OCI-LY7 (cell line): ENCODE results near the gene DHRS1. TPM values are rescaled to one million over a fixed set of nuclear protein-coding genes. Genes with fewer than 3 reads are reported as not detected.

Source experiments
- BruUV-seq: library from RNA; stranded (reverse); fragments of 400-500 nt; replicated peaks from 2 replicates; lab custom pipeline; 2021; lab: Mats Ljungman, UMichigan
- CTCF ChIA-PET: fragments of 300-600 bp; sonication (Branson Sonifier 250); formaldehyde crosslinking; loops from one replicate; lab custom pipeline; 2022; ENCODE audit warnings: antibody characterized with exemption; ENCODE audit not compliant: unreplicated experiment; lab: Charles Lee
- POLR2A ChIA-PET: fragments of 300-600 bp; sonication (Branson Sonifier 250); formaldehyde crosslinking; loops from one replicate; lab custom pipeline; 2022; ENCODE audit warnings: antibody characterized with exemption; lab: Charles Lee
- DNase-seq: peaks from one replicate; pipeline ENCODE4 v3.0.0-alpha.2; 2015; ENCODE audit warnings: low spot score
- H2AFZ ChIP-seq: fragments of 200-600 bp; sonication (generic), shearing (Covaris generic); 2 replicates; pipeline ENCODE4 v1.6.1; 2014; ENCODE audit warnings: mild to moderate bottlenecking, antibody characterized with exemption, low read length, moderate library complexity
- H3K27ac ChIP-seq: fragments of 200-600 bp; sonication (generic); 2 replicates; pipeline ENCODE4 v1.5.1; 2014; ENCODE audit warnings: mixed run types, low read depth, mild to moderate bottlenecking, moderate library complexity, low read length, inconsistent platforms; ENCODE audit not compliant: poor library complexity, severe bottlenecking
- H3K36me3 ChIP-seq: fragments of 200-600 bp; sonication (generic); 2 replicates; pipeline ENCODE4 v1.6.1; 2014; ENCODE audit warnings: mild to moderate bottlenecking, antibody characterized with exemption, low read length, moderate library complexity, mixed read lengths; ENCODE audit not compliant: insufficient read depth
- H3K4me1 ChIP-seq: fragments of 200-600 bp; sonication (generic); 2 replicates; pipeline ENCODE4 v1.5.1; 2014; ENCODE audit warnings: mild to moderate bottlenecking, low read length; ENCODE audit not compliant: insufficient read depth, poor library complexity, severe bottlenecking
- H3K4me2 ChIP-seq: fragments of 200-600 bp; sonication (generic); 2 replicates; pipeline ENCODE4 v1.6.1; 2014; ENCODE audit warnings: mild to moderate bottlenecking, low read length
- H3K4me3 ChIP-seq: fragments of 200-600 bp; sonication (generic); 2 replicates; pipeline ENCODE4 v1.5.1; 2014; ENCODE audit warnings: mild to moderate bottlenecking, low read depth, low read length; ENCODE audit not compliant: poor library complexity, severe bottlenecking
- H3K79me2 ChIP-seq: fragments of 200-600 bp; sonication (generic); 2 replicates; pipeline ENCODE4 v1.6.1; 2016; ENCODE audit warnings: low read depth, mild to moderate bottlenecking, low read length, moderate library complexity, mixed read lengths; ENCODE audit not compliant: insufficient read depth
- H3K9me2 ChIP-seq: fragments of 200-600 bp; sonication (generic); 2 replicates; pipeline ENCODE4 v1.6.1; 2016; ENCODE audit warnings: mild to moderate bottlenecking, low read length, mixed read lengths; ENCODE audit not compliant: insufficient read depth
- H3K9me3 ChIP-seq: fragments of 200-600 bp; sonication (generic); 2 replicates; pipeline ENCODE4 v1.6.1; 2014; ENCODE audit warnings: mild to moderate bottlenecking, mixed run types, low read length, mixed read lengths
- H4K20me1 ChIP-seq: fragments of 200-600 bp; sonication (generic); 2 replicates; pipeline ENCODE4 v1.6.1; 2014; ENCODE audit warnings: mild to moderate bottlenecking, antibody characterized with exemption, low read length, moderate library complexity, mixed read lengths; ENCODE audit not compliant: insufficient read depth
- EZH2phosphoT487 ChIP-seq: fragments of 200-600 bp; sonication (generic); IDR thresholded peaks from 2 replicates; pipeline ENCODE4 v1.6.1; 2018; ENCODE audit warnings: low read depth, borderline replicate concordance, mild to moderate bottlenecking, mixed run types, antibody characterized with exemption, low read length, moderate library complexity, mixed read lengths
- intact Hi-C: fragments of 100-400 bp; cut with micrococcal nuclease; formaldehyde crosslinking; loops from one replicate; pipeline ENCODE4 v1.10.0; 2022; ENCODE audit not compliant: unreplicated experiment
- total RNA-seq, 2 experiments: library from RNA; depleted of rRNA in 1 of 2; stranded (reverse); fragments of >200 nt in 1 of 2; shearing (Covaris generic) in 1 of 2; gene quantifications; 2 replicates each; pipeline ENCODE4 v1.2.3, GENCODE V29; 2014 to 2022
- TF ChIP-seq, protein P1 (sequence below): fragments of 200-600 bp; sonication (generic); conservative IDR thresholded peaks from 2 replicates; pipeline ENCODE4 v1.5.1; 2014; ENCODE audit warnings: mild to moderate bottlenecking, antibody characterized with exemption, low read length, moderate library complexity, mixed read lengths

DHRS1 gene
- total RNA-seq, 2 experiments from 2014 or later = 27.4 to 34.9 TPM

DNA sequence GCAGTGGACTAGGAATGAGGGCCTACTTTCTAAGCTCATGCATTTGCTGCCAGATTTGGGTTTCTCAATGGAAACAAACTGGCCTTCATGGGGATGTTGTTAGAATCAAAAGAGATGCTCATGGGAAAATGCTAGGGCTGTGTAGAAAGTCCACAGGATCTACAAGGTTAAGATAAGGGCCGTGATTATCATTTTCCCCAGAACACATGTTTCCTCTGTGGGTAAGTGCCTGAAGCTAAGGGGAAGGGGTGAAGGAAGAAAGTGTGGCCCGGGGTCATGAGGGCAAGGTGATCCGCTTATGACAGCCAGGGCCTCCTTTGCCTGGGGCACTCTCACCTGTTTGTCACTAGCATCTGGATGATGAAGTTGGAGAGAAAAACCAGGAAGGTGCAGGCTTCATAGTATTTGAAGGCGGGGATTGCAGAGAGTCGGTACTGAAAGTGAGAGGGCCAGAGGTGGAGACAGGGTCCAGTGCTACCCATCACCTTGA is 25.5 kb upstream of the DHRS1 start:
- Histone ChIP-seq H3K4me1 (peaks cover 7% of the 10 kb centered on the region), H4K20me1 (no peaks in the 10 kb centered on the region), H3K4me2 (no peak overlapping the region), H3K27ac (no peak overlapping the region), H3K79me2 (no peaks in the 10 kb centered on the region), H3K36me3 (no peaks in the 10 kb centered on the region), H3K9me2 (no peaks in the 10 kb centered on the region), H2AFZ (no peak overlapping the region), H3K9me3 (no peaks in the 10 kb centered on the region), H3K4me3 (no peak overlapping the region)
- TF ChIP-seq, protein P1, sequence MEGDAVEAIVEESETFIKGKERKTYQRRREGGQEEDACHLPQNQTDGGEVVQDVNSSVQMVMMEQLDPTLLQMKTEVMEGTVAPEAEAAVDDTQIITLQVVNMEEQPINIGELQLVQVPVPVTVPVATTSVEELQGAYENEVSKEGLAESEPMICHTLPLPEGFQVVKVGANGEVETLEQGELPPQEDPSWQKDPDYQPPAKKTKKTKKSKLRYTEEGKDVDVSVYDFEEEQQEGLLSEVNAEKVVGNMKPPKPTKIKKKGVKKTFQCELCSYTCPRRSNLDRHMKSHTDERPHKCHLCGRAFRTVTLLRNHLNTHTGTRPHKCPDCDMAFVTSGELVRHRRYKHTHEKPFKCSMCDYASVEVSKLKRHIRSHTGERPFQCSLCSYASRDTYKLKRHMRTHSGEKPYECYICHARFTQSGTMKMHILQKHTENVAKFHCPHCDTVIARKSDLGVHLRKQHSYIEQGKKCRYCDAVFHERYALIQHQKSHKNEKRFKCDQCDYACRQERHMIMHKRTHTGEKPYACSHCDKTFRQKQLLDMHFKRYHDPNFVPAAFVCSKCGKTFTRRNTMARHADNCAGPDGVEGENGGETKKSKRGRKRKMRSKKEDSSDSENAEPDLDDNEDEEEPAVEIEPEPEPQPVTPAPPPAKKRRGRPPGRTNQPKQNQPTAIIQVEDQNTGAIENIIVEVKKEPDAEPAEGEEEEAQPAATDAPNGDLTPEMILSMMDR = no peak
- CTCF ChIA-PET = interaction anchor here (1.8 kb wide), 1 partner anchor 106 kb away, joined by 5 read pairs; no protein-coding TSS in a partner anchor
- DNase-seq = no peak
- POLR2A ChIA-PET = no interaction called here
- no TSS peak for BruUV-seq
- intact Hi-C loops = no loop called here

DNA sequence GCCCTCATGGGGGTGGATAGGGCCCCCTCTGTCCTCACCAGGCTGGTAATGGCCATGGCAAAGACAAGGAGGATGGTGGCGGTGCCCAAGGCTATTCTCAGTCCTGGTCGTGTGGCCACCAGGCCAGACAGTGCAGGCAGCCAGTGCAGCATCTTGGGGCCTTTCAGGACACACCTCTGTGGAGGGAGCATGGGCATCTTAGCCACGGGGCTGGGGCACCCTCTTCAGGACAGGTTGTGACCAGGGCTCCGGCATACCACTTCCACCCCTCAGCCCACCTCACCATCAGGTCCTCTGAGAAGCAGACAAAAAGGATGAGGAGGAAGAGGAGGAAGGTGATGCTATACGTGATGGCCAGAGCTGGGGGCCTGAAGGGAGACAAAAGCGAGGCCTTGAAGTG is 24.4 kb upstream of the DHRS1 start:
- no peak overlapping the region for H2AFZ ChIP-seq
- TF ChIP-seq, protein P1 = no peak
- TF ChIP-seq EZH2phosphoT487 = no peak
- no peaks in the 10 kb centered on the region for H4K20me1 ChIP-seq
- peaks cover 7% of the 10 kb centered on the region for H3K4me1 ChIP-seq
- no peak overlapping the region for H3K4me2 ChIP-seq
- H3K9me2 ChIP-seq = no peaks in the 10 kb centered on the region
- H3K4me3 ChIP-seq = no peak overlapping the region
- intact Hi-C loops = no loop called here
- CTCF ChIA-PET = interaction anchor here (0.6 kb wide), 1 partner anchor 24 kb away, joined by 4 read pairs; no protein-coding TSS in a partner anchor
- H3K36me3 ChIP-seq = no peaks in the 10 kb centered on the region
- no peak overlapping the region for H3K27ac ChIP-seq
- no peaks in the 10 kb centered on the region for H3K9me3 ChIP-seq
- BruUV-seq = no TSS peak
- DNase-seq = no peak
- no peaks in the 10 kb centered on the region for H3K79me2 ChIP-seq
- POLR2A ChIA-PET = no interaction called here

DNA sequence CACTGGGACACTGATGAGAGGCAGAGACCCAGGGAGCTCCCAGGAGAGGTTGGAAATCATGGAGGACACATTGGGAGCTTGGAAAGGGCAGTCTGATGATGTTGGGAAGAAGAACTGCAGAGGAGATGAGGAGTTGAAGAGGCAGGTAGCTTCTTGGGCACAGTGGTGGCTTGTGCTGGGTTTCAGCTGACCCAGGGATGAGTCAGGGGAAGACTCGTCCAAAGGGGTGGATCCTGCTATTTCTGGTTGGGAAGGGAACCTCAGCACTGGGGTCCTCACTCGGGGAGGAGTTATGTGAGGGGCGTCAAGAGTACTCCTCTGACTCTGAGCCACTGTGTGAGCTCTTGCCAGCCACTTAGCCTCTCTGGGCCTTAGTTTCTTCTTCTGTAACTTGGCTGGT is 23.8 kb upstream of the DHRS1 start:
- no peaks in the 10 kb centered on the region for H3K9me2 ChIP-seq
- no peaks in the 10 kb centered on the region for H3K9me3 ChIP-seq
- H2AFZ ChIP-seq = no peak overlapping the region
- peaks cover 7% of the 10 kb centered on the region for H3K4me1 ChIP-seq
- H3K4me2 ChIP-seq = no peak overlapping the region
- TF ChIP-seq, protein P1 = no peak
- no peak for TF ChIP-seq EZH2phosphoT487
- H3K27ac ChIP-seq = no peak overlapping the region
- POLR2A ChIA-PET = no interaction called here
- CTCF ChIA-PET = no interaction called here
- no peaks in the 10 kb centered on the region for H4K20me1 ChIP-seq
- no TSS peak for BruUV-seq
- no peaks in the 10 kb centered on the region for H3K79me2 ChIP-seq
- no peak for DNase-seq
- H3K4me3 ChIP-seq = no peak overlapping the region
- intact Hi-C loops = no loop called here
- H3K36me3 ChIP-seq = no peaks in the 10 kb centered on the region
